HG02571 (cell line): ENCODE results near the gene H2BW1.
"Not testable (repeated sequence)": the region's sequence is repeated elsewhere in the genome, so short reads cannot be mapped to it uniquely, and the experiment has no call there.

Experiments used
- ATAC-seq: cut with Tn5 transposase; IDR thresholded peaks from one replicate; pipeline ENCODE4 v1.9.1; 2021; ENCODE audit warnings: mild to moderate bottlenecking, moderate library complexity; ENCODE audit not compliant: unreplicated experiment

The H2BW1 gene, protein sequence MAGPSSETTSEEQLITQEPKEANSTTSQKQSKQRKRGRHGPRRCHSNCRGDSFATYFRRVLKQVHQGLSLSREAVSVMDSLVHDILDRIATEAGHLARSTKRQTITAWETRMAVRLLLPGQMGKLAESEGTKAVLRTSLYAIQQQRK

DNA sequence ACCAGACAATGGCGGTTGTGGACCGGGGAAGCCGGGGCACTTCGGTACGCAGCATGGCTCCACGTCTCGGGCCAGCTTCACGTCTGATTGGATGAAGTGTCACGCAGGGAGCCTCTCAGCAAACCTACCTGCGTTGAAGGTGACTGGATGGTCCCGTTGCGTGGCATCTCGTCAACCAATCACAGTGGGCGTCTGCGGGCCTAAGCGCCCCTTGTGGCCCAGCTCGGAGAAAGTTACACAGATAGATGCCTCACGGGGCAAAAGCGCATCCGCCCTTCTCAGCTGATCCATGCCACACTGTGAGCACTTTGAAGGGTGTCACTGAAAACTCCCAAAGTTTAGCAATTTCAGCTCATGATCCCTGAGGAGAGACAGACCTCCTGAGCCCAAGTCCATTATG lies at the start of gene H2BW1:
Gene H2BW1, minus strand, starts transcription at position 103 of the 400 bp plus-strand sequence. CDS start 132 bp downstream, outside the sequence.
- ATAC-seq = no peak

DNA sequence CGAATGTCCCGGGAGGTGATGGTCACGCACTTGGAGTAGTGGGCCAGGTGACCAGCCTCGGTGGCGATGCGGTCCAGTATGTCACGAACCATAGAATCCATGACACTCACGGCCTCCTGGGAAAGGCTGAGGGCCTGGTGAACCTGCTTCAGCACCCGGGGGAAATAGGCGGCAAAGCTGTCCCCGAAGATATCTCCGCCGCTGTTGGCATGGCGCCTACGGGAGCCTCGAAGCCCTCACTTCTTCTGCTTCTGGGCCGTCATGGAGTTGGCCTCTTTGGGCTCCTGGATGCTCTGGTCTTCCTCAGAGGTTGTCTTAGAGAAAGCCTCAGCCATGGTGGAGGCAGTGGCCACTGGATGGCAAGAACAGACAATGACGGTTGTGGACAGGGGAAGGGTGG lies 49.1 kb upstream of the H2BW1 start:
- not testable (repeated sequence) for ATAC-seq

DNA sequence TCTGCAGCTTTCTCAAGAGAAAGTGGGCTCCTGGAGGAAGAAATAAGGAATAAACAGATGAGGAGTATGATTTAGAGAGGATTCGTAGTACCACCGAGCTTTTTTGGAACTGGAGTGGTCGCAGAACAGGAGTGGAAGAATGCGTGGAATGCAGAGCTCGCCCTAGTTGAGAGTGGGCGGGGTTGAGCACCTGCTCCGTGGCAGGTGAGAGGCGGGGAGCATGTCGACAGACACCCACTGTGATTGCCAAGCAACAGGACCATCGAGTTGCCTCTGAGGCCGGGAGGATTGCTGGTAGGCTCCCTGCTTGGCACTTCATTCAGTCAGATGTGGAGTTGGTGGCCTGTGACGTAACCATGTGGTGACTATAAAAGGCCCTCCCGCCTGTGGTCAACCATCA lies 41.4 kb upstream of the H2BW1 start:
- ATAC-seq = not testable (repeated sequence)

DNA sequence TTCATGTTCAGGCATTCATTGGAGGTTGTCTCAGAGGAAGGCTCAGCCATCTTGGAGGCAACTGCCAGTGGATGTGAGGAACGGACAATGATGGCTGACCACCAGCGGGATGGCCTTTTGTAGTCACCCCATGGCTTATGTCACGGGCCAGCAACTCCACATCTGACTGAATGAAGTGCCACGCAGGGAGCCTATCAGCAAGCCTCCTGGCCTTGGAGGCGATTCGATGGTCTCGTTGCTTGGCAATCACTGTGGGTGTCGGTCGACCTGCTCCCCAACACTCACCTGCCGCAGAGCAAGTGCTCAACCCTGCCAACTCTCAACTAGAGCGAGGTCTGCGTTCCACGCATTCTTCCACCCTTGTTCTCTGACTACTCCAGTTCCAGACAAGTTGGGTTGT lies 33.7 kb upstream of the H2BW1 start:
- no peak for ATAC-seq

DNA sequence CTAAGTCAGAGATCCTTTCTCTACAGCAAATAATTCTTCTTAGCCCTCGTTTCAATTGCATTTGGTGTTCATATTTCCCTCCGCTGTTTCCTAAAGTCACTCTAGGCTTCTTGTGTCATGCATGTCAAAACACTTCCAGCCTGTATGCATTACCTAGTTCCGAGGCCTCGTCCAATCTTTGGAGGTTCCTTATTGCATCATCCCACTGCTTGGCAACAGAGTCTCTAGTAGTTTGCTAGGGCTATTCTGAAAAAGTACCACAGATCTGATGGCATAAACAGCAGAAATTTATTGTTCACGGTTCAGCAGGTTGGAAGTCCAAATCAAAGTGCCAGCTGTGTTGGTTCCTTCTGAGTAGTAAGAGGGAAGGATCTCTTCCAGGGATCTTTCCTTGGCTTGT lies 32.1 kb upstream of the H2BW1 start:
- ATAC-seq = no peak

DNA sequence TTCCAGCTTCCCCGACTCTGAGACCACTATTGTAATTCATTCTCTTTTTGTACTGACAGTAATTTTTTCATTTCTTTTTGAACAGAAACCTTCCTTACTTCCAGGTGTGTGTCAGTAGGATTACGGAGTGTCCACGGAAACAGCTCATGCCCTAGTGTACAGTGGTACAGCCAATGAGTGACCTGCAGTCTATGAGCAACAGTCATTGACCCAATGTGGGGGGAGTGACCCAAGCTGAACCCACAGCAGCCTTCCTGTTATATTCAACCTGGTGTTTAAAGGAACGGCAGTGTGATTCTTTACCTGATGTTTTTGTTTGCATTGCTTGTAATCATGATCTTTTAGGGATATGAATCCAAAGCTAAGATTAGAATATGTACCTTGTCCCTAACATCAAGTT lies 27.5 kb upstream of the H2BW1 start:
- ATAC-seq = no peak

DNA sequence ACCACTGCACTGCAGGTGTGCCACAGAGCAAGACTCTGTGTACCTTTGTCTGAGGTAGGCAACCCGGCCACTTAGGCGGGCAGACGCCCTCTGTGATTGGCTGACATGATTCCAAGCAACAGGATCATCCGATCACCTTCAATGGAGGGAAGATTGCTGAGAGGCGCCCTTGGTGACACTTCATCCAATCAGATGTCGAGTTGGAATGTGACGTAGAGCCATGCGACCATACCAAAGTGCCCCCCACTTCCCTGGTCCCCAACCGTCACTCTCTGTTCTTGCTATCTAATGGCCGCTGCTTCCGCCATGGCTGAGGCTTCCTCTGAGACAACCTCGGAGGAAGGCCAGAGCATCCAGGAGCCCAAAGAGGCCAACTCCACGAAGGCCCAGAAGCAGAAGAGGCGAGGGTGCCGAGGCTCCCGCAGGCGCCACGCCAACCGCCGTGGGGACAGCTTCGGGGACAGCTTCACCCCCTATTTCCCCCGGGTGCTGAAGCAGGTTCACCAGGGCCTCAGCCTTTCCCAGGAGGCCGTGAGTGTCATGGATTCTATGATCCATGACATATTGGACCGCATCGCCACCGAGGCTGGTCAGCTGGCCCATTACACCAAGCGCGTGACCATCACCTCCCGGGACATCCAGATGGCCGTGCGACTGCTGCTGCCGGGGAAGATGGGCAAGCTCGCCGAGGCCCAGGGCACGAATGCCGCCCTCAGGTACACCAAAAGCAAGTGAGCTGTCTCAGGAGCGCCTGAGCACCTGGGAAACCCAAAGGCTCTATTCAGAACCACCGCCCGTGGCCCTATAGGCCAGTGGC lies 26.4 kb upstream of the H2BW1 start, which contains the start of gene H2BW2:
Gene H2BW2, plus strand, starts transcription at position 268 of the 817 bp plus-strand sequence. Its CDS starts 39 bp downstream, at position 307.
- ATAC-seq = no peak

DNA sequence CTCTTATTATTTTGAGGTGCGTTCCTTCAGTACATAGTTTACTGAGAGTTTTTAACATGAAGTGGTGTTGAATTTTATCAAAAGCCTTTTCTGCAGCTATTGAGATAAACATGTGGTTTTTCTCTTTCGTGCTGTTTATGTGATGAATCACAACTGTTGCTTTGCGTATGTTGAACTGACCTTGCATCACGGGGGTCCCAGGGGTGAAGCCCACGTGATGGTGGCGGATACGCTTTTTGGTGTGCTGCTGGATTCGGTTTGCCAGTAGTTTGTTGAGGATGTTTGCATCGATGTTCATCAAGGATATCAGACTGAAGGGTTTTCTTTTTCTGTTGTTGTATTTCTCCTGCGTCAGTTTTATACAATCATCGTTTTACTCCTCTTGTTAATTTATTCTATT lies 4.6 kb upstream of the H2BW1 start:
- ATAC-seq = no peak

DNA sequence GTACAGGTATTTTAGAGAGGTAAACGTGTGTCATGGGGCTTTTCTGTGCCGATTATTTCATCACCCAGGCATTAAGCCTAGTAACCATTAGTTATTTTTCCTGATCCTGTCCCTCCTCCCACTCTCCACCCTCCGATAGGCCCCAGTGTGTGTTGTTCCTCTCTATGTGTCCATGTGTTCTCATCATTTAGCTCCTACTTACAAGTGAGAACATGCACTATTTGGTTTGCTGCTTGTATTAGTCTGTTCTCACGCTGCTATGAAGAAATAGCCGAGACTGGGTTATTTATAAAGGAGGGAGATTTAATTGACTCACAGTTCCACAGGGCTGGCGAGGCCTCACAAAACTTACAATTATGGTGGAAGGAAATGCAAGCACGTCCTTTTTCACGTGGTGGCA lies 2.1 kb upstream of the H2BW1 start:
- ATAC-seq = not testable (repeated sequence)

DNA sequence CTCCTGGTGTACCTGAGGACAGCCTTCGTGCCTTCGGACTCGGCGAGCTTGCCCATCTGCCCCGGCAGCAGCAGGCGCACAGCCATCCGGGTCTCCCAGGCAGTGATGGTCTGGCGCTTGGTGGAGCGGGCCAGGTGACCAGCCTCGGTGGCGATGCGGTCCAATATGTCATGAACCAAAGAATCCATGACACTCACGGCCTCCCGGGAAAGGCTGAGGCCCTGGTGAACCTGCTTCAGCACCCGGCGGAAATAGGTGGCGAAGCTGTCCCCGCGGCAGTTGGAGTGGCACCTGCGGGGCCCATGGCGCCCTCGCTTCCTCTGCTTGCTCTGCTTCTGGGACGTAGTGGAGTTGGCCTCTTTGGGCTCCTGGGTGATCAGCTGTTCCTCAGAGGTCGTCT lies 350 bp downstream of the H2BW1 start:
- no peak for ATAC-seq

DNA sequence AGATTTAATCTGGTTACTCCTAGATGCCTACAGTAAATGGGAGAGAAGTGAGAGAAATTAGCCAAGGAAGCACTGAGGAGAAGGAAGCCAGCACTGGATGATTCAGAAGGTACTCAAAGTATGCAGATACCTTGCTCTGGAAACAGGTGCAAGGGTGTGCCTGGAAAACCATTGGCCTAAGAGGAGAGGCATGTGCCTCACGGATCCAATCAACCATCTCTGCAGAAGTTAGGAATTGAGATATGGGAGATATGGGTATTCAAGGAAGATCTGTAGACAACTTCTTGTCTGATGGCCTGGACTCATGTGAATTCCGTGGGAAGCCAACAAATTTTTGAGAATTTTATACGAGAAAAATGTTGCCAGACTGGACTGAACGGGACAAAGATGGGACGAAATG lies 4.7 kb downstream of the H2BW1 start:
- no peak for ATAC-seq

DNA sequence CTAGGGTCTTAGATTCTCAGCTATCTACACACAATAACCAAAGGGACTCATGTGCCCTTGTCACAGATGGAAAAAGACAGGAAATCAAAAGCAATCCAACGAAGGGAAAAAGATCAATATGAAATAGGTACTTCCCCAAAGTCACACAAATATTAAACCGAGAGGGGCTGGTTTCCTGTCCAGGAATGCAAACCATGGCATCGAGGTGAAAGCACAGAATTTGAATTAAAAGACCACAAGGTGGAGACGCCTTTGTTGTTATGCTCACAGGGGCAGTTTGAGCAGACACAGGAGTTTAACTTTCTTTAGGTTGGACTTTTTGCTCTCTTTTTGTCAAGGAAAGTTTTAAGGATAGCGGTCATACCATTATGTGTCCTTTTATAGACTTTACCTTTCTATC lies 14.3 kb downstream of the H2BW1 start:
- no peak for ATAC-seq

DNA sequence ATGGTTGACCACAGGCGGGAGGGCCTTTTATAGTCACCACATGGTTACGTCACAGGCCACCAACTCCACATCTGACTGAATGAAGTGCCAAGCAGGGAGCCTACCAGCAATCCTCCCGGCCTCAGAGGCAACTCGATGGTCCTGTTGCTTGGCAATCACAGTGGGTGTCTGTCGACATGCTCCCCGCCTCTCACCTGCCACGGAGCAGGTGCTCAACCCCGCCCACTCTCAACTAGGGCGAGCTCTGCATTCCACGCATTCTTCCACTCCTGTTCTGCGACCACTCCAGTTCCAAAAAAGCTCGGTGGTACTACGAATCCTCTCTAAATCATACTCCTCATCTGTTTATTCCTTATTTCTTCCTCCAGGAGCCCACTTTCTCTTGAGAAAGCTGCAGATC lies 30.0 kb downstream of the H2BW1 start:
- ATAC-seq = not testable (repeated sequence)

DNA sequence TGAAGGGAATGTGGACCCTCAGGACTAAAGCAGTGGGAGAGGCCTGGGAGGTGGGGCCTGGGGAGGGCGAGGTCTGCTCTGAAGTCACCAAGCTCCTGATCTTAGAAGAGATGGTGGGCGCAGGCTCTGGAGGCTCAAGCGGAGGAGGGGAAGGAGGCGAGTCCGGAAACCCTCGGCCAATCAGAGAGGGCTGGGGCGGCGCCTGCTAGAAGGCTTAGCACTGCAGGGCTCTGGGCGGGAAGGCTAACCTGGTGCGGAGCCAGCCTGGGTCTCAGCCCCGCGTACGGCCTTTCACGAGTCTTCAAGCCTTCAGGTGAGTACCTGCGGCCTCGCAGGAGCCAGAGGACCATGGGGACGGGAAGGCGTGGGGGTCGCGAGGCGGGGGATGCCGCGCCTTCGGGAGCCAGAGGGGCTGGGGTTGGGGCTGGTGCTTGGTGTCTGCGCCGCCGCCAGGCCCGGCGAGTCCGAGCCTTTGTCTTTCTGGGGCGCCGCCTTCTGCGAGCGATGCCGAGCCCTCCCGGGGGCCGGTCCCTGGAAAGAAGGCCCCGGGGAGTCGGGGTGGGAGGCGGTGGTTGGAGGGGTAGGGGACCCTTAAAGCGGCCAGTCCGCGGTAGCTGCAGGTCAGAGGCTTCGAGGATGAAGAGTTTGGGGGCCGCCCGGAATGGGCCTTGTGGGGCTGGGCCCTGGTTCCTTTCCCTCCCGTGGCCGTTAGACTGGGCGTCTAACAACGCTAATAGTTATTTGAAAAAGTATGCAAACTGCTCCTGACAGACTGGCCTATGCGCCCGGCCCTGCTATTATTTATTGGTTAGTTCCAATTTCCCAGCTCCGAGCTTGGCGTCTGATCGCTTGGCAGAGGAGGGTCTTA lies 50.9 kb downstream of the H2BW1 start, which contains the start of gene TMSB15B:
Gene TMSB15B, plus strand, starts transcription at position 217 of the 868 bp plus-strand sequence.
- ATAC-seq = peak; percentile 98
